D341Med (cell line): Measurements from ENCODE around the gene ZNF396.

Experiments
- DNase-seq: peaks from one replicate; pipeline ENCODE4 v3.0.0; 2012; ENCODE audit warnings: low spot score

ZNF396 gene

GRCh38 chr18:35383136-35383535, 6.0 kb upstream of the ZNF396 start:
- DNase-seq: no peak

- DNase-seq: no peak
These were observed 2.3 kb upstream of the ZNF396 start for GRCh38 chr18:35379421-35379820.

GRCh38 chr18:35378574-35378896, 1.4 kb upstream of the ZNF396 start:
- DNase-seq: no peak

GRCh38 chr18:35377875-35378573, 887 bp upstream of the ZNF396 start:
- DNase-seq: no peak

GRCh38 chr18:35376393-35376741, 770 bp downstream of the ZNF396 start:
- peak; percentile 52 for DNase-seq

- no peak for DNase-seq
These were observed 2.4 kb downstream of the ZNF396 start for GRCh38 chr18:35374708-35375107.

- DNase-seq: no peak
These were observed 5.5 kb downstream of the ZNF396 start for GRCh38 chr18:35371412-35372195.

GRCh38 chr18:35369126-35369525, 8.0 kb downstream of the ZNF396 start:
- no peak for DNase-seq

GRCh38 chr18:35368595-35368994, 8.5 kb downstream of the ZNF396 start:
- DNase-seq: no peak

- DNase-seq: no peak
These were observed 14.6 kb downstream of the ZNF396 start for GRCh38 chr18:35362531-35362930.

GRCh38 chr18:35361570-35362321, 15.4 kb downstream of the ZNF396 start:
- no peak for DNase-seq

GRCh38 chr18:35355140-35355618, 22.0 kb downstream of the ZNF396 start:
- DNase-seq: peak; percentile 81

- DNase-seq: no peak
These were observed 24.4 kb downstream of the ZNF396 start for GRCh38 chr18:35352778-35353177.

- no peak for DNase-seq
These were observed 24.9 kb downstream of the ZNF396 start for GRCh38 chr18:35352283-35352682.

- no peak for DNase-seq
These were observed 29.1 kb downstream of the ZNF396 start for GRCh38 chr18:35348001-35348400.

GRCh38 chr18:35345950-35346349, 31.2 kb downstream of the ZNF396 start:
- no peak for DNase-seq

- no peak for DNase-seq
These were observed 31.6 kb downstream of the ZNF396 start for GRCh38 chr18:35345460-35345921.

GRCh38 chr18:35344736-35345459, 32.2 kb downstream of the ZNF396 start:
- peak; percentile 46 for DNase-seq

GRCh38 chr18:35343936-35344735, 33.0 kb downstream of the ZNF396 start, which contains the start of gene ZNF24:
TSS of gene ZNF24 (minus strand) at chr18:35344420. CDS start at chr18:35340650, 3,770 bp downstream.
- DNase-seq: peak; percentile 100

- no peak for DNase-seq
These were observed 33.6 kb downstream of the ZNF396 start for GRCh38 chr18:35343488-35343935.

GRCh38 chr18:35337286-35337685, 39.9 kb downstream of the ZNF396 start:
- DNase-seq: no peak
